ENCODE measurements around the gene CASQ2.

CASQ2 gene

GRCh38 chr1:115669886-115670285 lies 98.6 kb downstream of the CASQ2 start:
- no peak for DNase-seq
- TF ChIP-seq CTCF (IDR thresholded peaks at IDR 0.05): no peak
- peaks cover 0 to 16% (median 11%) of the 10 kb centered on the region in 4 donors for H3K4me1 ChIP-seq
- H3K27me3 ChIP-seq: no peaks in the 10 kb centered on the region
- intact Hi-C loops (cut with DNase I; ENCODE audit: low total_unique reads): no loop called here
- H3K4me3 ChIP-seq: no peak overlapping the region
- H3K9me3 ChIP-seq: peaks cover 0 to 6% (median 0%) of the 10 kb centered on the region in 3 donors
- peaks cover 10 to 29% (median 26%) of the 10 kb centered on the region in 3 donors for H3K36me3 ChIP-seq
- H3K27ac ChIP-seq: no peak overlapping the region

GRCh38 chr1:115669002-115669673 lies 99.4 kb downstream of the CASQ2 start:
- intact Hi-C loops (cut with DNase I; ENCODE audit: low total_unique reads): no loop called here
- no peak overlapping the region for H3K27ac ChIP-seq
- no peaks in the 10 kb centered on the region for H3K27me3 ChIP-seq
- H3K9me3 ChIP-seq: peaks cover 0 to 6% (median 0%) of the 10 kb centered on the region in 3 donors
- H3K4me3 ChIP-seq: no peak overlapping the region
- DNase-seq: no peak
- TF ChIP-seq CTCF (IDR thresholded peaks at IDR 0.05): no peak
- H3K4me1 ChIP-seq: peaks cover 0 to 16% (median 11%) of the 10 kb centered on the region in 4 donors
- H3K36me3 ChIP-seq: peaks cover 18 to 36% (median 31%) of the 10 kb centered on the region in 3 donors

- H3K4me1 ChIP-seq: peaks cover 0 to 16% (median 11%) of the 10 kb centered on the region in 4 donors
- intact Hi-C loops (cut with DNase I; ENCODE audit: low total_unique reads): no loop called here
- H3K27ac ChIP-seq: no peak overlapping the region
Observed at GRCh38 chr1:115668579-115668978, 99.9 kb downstream of the CASQ2 start.

GRCh38 chr1:115666702-115667101 lies 101.8 kb downstream of the CASQ2 start:
- H3K27ac ChIP-seq: peak overlapping the region; percentile 10 to 32
- DNase-seq: peak in 1 of 2 donors; percentile 71

More at GRCh38 chr1:115668579-115668978, 99.9 kb downstream of the CASQ2 start:
- Histone ChIP-seq H3K4me3 (no peak overlapping the region), H3K9me3 (peaks cover 0 to 6% (median 0%) of the 10 kb centered on the region in 3 donors), H3K36me3 (peaks cover 23 to 42% (median 36%) of the 10 kb centered on the region in 3 donors), H3K27me3 (no peaks in the 10 kb centered on the region)
- no peak for DNase-seq
- TF ChIP-seq CTCF (IDR thresholded peaks at IDR 0.05): no peak

GRCh38 chr1:115666206-115666605 lies 102.3 kb downstream of the CASQ2 start:
- H3K27me3 ChIP-seq: no peaks in the 10 kb centered on the region
- peaks cover 0 to 16% (median 11%) of the 10 kb centered on the region in 4 donors for H3K4me1 ChIP-seq
- intact Hi-C loops (cut with DNase I; ENCODE audit: low total_unique reads): no loop called here
- TF ChIP-seq CTCF (IDR thresholded peaks at IDR 0.05): no peak
- no peak overlapping the region for H3K4me3 ChIP-seq
- peaks cover 31 to 49% (median 43%) of the 10 kb centered on the region in 3 donors for H3K36me3 ChIP-seq
- peak overlapping the region; percentile 10 to 32 for H3K27ac ChIP-seq
- no peak for DNase-seq
- peaks cover 0 to 6% (median 0%) of the 10 kb centered on the region in 3 donors for H3K9me3 ChIP-seq

More at GRCh38 chr1:115666702-115667101, 101.8 kb downstream of the CASQ2 start:
- TF ChIP-seq CTCF (IDR thresholded peaks at IDR 0.05): no peak
- intact Hi-C loops (cut with DNase I; ENCODE audit: low total_unique reads): no loop called here
- no peak overlapping the region for H3K4me3 ChIP-seq
- H3K27me3 ChIP-seq: no peaks in the 10 kb centered on the region
- H3K4me1 ChIP-seq: peaks cover 0 to 16% (median 11%) of the 10 kb centered on the region in 4 donors
- peaks cover 31 to 49% (median 44%) of the 10 kb centered on the region in 3 donors for H3K36me3 ChIP-seq
- peaks cover 0 to 6% (median 0%) of the 10 kb centered on the region in 3 donors for H3K9me3 ChIP-seq

All from tibial artery (tissue), 4 donors.